EL (cell line): ENCODE data around the gene SNRNP200.
"Not testable (repeated sequence)": the region's sequence is repeated elsewhere in the genome, so short reads cannot be mapped to it uniquely, and the experiment has no call there.

Source experiments
- DNase-seq: peaks from one replicate; pipeline ENCODE4 v3.0.0-alpha.2; 2016

The SNRNP200 gene

GRCh38 chr2:96325041-96325883 lies 19.9 kb upstream of the SNRNP200 start, which contains the start of gene ITPRIPL1:
Gene ITPRIPL1, plus strand, starts transcription at chr2:96325317. Its CDS starts 523 bp downstream, at chr2:96325840.
- peak; percentile 21 for DNase-seq

GRCh38 chr2:96324721-96325040 lies 19.3 kb upstream of the SNRNP200 start:
- no peak for DNase-seq

- no peak for DNase-seq
These were observed 18.5 kb upstream of the SNRNP200 start for GRCh38 chr2:96323849-96324248.

GRCh38 chr2:96320728-96321622 lies 15.6 kb upstream of the SNRNP200 start:
- DNase-seq = peak; percentile 50

- DNase-seq = no peak
These were observed 15.0 kb upstream of the SNRNP200 start for GRCh38 chr2:96320326-96320725.

GRCh38 chr2:96319396-96319795 lies 14.1 kb upstream of the SNRNP200 start:
- DNase-seq = no peak

GRCh38 chr2:96318723-96319122 lies 13.4 kb upstream of the SNRNP200 start:
- no peak for DNase-seq

- no peak for DNase-seq
These were observed 12.2 kb upstream of the SNRNP200 start for GRCh38 chr2:96317584-96317997.

GRCh38 chr2:96316999-96317398 lies 11.7 kb upstream of the SNRNP200 start:
- no peak for DNase-seq

- DNase-seq = peak; percentile 83
These were observed 10.2 kb upstream of the SNRNP200 start for GRCh38 chr2:96315400-96316071.

- no peak for DNase-seq
These were observed 9.7 kb upstream of the SNRNP200 start for GRCh38 chr2:96315005-96315399.

- no peak for DNase-seq
These were observed 2.9 kb upstream of the SNRNP200 start for GRCh38 chr2:96308248-96308647.

- no peak for DNase-seq
These were observed 1.0 kb upstream of the SNRNP200 start for GRCh38 chr2:96306370-96306769.

- DNase-seq = no peak
These were observed 598 bp upstream of the SNRNP200 start for GRCh38 chr2:96305979-96306308.

- DNase-seq = no peak
These were observed 740 bp downstream of the SNRNP200 start for GRCh38 chr2:96304606-96305005.

- DNase-seq = no peak
These were observed 3.5 kb downstream of the SNRNP200 start for GRCh38 chr2:96301865-96302264.

- no peak for DNase-seq
These were observed 8.4 kb downstream of the SNRNP200 start for GRCh38 chr2:96296925-96297324.

- not testable (repeated sequence) for DNase-seq
These were observed 11.1 kb downstream of the SNRNP200 start for GRCh38 chr2:96294271-96294670.

- DNase-seq = no peak
These were observed 13.6 kb downstream of the SNRNP200 start for GRCh38 chr2:96291751-96292150.

- DNase-seq = no peak
These were observed 18.0 kb downstream of the SNRNP200 start for GRCh38 chr2:96287273-96287856.

GRCh38 chr2:96276787-96277499 lies 28.4 kb downstream of the SNRNP200 start:
- DNase-seq = no peak

- no peak for DNase-seq
These were observed 30.8 kb downstream of the SNRNP200 start for GRCh38 chr2:96274355-96275056.
